Measurements from ENCODE around the gene CERCAM.

GRCh38 chr9:128434340-128434739 lies 13.7 kb downstream of the CERCAM start:
- TF ChIP-seq POLR2AphosphoS5 (IDR thresholded peaks at IDR 0.05; ENCODE audit: borderline replicate concordance, low read depth, low read length): no peak
- no peak for TF ChIP-seq EZH2 (IDR thresholded peaks at IDR 0.05)

Data from SK-N-MC (cell line).